Skeletal muscle cell (primary cell): Measurements from ENCODE around the gene GAB4.

Experiments
- DNase-seq: peaks from one replicate; pipeline ENCODE4 v3.0.0-alpha.2; 2010; ENCODE audit warnings: low read depth
- H3K4me3 ChIP-seq: 2 replicates; pipeline ENCODE4 v1.5.1; 2011; ENCODE audit warnings: low read depth, mild to moderate bottlenecking, control low read depth, low read length, moderate library complexity

The GAB4 gene

DNA sequence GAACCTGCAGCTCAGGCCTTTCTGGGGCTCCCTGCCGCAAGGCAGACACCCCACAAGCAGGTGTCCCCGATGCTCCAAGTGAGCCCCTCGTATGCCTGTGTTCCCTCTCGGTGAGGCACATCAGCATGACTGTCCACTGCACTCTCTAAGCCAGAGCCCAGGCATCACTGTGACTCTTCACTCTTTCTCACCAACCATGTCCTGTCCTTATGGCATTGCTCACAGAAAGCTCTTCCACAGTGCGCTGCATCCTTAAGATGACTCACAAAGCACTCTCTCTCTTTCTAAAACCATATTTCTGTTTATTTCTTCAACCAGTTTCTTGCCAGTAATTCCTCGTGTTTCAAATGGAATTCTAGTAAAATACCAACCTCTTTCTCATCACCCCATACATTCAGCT, 18.1 kb downstream of the GAB4 start:
- DNase-seq: no peak
- H3K4me3 ChIP-seq: no peak overlapping the region

DNA sequence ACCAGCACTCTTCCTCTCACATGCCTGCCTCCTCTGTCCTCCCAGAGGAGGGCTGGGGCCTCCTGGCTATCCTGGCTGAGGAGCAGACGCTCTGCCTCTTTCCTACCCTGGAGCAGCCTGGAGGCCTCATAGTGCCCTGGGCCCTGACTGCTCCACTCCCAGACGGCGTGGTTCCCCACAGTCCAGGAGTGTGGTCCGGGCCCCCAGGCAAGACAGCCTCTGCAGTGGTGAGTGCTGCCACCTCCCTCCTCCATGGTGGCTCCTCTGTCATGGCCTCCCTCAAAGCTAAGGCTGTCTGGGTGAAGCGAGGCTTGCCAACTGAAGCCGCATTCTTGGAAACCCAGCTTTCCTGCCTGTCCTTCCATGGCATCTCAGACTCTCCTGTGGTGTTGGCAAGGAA, 19.8 kb downstream of the GAB4 start:
- H3K4me3 ChIP-seq: no peak overlapping the region
- DNase-seq: no peak

DNA sequence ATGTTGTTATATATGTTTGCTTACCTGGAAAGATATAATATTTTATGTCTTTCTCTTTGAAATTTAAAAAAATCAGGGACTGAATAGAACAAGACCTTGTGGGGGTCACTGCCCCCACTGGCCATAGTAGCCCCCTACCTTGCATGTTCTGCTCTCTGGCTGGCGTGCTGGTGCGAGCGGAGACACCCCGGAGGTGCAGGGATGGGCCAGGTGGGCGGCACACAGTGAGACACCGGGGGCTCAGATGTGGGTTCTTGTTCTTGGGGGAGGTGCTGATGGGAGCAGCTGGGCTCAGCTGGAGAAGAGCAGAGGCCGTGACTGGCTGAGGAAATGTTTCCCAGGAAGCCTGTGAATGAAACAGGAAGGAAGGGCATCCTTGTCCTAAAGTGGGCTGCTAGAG, 20.2 kb downstream of the GAB4 start:
- no peak overlapping the region for H3K4me3 ChIP-seq
- no peak for DNase-seq

DNA sequence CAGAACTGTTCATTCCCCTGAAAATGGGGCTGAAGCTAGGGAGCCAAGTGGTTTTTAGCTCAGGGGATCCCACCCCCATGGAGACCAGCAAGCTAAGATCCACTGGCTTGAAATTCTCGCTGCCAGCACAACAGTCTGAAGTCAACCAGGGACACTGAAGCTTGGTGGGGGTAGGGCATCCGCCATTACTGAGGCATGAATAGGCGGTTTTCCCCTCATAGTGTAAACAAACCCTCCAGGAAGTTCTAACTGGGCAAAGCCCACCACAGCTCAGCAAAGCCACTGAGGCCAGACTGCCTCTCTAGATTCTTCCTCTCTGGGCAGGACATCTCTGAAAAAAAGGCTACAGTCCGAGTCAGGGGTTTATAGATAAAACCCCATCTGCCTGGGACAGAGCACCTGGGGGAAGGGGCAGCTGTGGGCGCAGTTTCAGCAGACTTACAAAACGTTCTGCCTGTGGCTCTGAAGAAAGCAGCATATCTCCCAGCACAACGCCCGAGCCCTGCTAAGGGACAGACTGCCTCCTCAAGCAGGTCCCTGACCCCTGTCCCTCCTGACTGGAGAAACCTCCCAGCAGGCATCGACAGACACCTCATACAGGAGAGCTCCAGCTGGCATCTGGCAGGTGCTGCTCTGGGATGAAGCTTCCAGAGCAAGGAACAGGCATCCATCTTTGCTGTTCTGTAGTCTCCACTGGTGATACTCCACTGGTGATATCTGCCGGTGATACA, 32.7 kb downstream of the GAB4 start:
- no peak overlapping the region for H3K4me3 ChIP-seq
- no peak for DNase-seq

DNA sequence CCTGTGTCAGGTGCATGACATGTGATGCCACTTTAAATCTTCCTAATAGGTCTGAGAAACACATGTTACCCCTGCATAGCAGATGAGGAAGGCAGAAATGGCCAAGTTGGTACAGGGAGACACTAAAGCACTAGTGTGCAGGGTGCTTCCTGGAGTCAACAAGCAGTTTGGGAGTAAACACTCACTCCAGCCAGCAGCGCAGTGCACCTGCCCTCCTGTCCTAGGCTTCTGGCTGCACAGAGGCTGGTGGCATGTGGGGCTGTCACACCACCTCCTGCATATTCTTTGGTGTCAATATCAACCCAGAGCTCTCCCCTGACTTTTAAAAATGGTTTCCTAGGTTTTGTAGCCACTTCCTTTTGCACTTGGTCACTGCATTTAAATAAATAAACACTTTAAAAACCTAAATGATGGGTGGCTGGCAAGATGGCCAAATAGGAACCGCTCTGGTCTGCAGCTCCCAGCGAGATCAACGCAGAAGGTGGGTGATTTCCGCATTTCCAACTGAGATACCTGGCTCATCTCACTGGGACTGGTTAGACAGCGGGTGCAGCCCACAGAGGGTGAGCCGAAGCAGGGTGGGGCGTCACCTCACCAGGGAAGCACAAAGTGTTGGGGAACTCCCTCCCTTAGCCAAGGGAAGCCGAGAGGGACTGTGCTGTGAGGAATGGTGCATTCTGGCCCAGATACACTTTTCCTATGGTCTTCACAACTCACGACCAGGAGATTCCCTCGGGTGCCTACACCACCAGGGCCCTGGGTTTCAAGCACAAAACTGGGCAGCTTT, 33.5 kb downstream of the GAB4 start:
- H3K4me3 ChIP-seq: no peak overlapping the region
- no peak for DNase-seq

DNA sequence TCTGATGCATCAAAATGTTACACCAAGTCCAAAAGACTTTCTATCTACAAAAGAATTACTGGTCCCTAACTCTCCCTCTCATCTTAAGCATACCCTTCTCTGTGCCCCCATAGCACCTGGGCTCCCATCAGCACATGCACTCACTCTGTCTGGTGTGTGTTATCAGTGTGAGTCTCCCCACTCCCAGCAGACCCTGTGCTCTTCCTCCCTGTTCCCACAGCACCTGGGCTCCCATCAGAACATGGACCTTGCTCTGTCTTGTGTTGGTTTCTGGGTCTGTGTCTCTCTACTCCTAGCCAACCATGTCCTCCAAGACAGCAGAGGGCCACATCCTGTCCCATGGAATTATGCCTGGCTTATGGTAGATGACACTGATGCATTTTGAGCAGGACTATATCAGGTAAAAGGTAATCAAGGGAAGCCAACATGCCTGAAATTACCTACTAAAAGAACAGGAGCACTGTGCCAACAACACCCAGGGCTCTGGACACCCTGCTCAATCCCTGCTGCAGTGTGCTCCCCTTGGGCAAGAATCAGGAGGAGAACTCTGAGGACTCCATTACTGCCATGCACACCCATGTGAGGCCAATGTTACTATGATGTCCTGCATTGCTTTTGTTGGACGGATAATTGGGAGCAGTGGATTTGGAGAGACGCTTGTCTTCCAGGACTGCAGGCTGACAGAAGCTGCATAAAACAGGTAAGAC, 34.3 kb downstream of the GAB4 start:
- no peak overlapping the region for H3K4me3 ChIP-seq
- no peak for DNase-seq

DNA sequence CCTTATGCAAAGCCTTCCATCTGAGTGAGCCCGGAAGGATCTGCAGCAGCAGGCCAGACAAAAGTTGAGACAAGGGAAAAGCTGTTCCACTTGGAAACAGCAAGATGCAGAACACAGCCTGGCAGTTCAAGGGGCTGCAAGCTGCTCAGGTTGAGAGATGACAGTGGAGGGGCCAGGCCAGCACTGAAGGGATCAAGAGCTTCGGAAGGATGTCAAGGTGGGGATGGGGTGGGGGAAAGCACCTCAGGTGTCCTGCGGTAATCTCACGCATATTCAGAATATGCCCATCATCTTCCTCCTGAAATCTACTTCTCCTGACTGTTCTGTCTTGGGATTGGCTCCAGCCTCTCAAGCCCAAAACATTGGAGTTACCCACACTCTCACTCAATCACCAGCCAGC, 35.7 kb downstream of the GAB4 start:
- no peak for DNase-seq
- H3K4me3 ChIP-seq: no peak overlapping the region

DNA sequence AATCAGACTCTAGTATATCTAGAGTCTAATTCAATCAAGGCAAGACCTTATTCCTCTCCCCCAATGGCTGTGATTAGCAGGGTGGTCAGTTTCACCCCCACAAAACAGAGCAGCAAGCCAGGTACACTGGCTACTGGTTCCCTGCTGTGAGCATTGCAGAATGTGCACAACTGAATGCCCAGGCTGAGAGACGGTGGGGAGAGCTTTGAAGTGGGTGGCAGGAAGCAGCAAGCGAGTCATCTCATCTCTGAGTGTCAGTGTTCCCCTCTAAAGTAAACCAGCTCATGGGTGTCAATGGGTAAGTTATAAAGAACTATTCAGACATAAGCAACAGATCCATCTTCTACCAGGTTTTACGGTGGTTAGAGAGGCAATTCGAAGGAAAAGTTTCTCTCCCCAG, 37.6 kb downstream of the GAB4 start:
- DNase-seq: no peak
- H3K4me3 ChIP-seq: no peak overlapping the region

DNA sequence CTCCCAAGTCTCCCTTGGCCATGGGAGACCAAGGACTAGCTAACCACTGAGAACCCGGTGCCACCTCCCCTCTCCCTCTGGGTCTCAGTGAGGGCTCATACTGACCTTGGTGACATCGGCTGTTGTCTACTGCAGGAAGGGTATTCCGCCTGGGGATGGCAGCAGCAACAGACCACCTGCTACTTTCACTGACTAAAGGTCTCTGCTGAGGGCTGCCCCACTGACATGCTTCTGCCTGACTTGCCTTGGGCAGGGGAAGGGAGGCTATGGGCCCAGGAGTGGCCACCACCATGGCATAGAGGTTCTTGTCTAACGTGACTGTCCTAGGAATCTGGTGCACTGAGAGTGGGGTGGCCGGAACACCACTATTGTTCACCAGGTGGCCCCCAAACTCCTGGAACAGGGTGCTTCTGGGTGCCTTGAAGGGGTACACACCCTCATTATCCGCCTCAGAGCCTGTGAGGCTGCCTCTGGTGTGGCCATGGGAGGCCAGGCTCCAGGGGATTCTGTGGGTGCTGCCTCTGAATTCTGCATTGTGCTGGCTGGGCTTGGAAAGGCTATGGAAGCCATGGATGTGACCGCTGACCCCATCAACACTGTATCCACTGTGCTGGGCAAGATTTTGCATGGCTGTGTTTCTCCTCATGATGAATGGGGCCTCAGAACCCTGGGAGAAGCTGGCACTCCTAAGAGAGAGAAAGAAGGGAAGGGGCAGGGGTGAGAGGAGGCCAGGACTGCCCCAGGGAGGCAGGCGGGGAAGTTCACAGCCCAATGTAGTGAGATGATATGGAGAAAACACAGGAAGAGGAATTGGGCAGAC, 38.3 kb downstream of the GAB4 start:
- no peak for DNase-seq
- H3K4me3 ChIP-seq: no peak overlapping the region

DNA sequence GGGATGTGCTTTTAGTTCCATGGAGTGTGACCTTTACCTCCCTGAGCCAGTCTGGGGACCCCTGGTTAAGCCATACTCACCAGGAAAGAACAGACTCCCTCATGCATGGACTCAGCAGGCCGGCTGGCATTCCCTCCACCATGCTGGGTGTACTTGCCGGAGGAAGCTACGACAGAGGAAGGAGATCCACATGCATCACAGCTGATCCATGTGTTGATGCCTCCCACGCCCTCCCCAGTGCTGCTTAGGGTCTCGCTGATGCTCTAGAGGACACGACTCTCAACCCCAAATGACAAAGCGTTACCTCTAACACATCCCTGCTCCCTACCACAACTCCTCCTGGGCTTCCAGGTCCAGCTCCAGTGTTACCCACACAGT, 39.8 kb downstream of the GAB4 start:
- H3K4me3 ChIP-seq: no peak overlapping the region
- DNase-seq: no peak

DNA sequence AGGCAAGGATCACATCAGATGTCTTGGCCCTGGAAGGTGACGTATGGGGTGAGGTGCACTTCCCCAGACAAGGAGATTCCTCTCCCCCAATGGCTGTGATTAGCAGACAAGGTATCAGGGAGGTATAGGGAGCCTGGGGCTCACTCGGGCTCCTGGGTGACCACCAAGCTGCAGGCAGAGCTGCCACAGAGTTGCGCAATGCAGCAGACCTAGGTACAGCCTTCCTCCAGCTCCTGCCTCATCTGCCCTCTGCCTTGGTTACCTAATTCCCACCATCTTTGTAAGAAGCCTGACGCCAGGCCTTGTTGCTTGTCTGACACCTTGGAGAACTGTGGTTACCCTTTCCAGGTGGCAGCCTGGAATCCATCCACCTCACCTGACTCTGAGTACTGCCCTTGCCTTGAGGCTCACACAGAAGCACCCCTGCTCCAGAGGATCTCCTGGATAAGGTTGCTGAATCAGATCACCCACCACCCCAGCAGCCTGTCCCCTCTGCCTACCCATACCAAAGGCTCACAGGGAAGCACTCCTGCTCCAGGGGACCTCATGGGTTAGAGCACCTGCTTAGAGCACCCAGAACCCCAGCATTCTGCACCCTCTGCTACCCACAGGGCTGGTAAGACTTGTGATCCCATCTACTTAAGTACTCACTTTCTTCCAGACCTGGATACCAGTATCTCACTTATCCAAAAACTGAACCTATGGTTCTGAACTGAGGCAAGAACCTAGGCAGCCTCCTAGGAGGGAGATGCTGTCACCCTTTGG, 40.4 kb downstream of the GAB4 start:
- H3K4me3 ChIP-seq: no peak overlapping the region
- DNase-seq: no peak

DNA sequence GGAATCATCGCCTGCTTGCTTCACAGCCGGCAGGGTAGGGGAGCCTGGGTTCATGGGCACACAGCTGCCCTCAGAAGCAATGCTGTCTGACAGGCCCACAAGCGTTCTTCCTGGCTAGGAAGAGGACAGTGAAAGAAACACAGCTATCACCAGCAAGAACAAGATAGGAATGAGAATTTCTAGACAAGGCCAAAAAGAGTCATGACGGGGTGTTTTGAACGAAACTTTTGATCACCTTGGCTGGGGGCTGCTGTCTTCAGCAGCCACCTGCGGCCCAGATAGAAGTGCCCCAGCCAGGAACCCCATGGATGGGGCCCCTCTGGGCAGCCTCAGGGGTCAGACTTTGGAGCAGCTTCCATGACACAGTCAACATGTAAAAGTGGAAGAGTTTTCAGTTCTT, 41.8 kb downstream of the GAB4 start:
- DNase-seq: no peak
- H3K4me3 ChIP-seq: no peak overlapping the region

DNA sequence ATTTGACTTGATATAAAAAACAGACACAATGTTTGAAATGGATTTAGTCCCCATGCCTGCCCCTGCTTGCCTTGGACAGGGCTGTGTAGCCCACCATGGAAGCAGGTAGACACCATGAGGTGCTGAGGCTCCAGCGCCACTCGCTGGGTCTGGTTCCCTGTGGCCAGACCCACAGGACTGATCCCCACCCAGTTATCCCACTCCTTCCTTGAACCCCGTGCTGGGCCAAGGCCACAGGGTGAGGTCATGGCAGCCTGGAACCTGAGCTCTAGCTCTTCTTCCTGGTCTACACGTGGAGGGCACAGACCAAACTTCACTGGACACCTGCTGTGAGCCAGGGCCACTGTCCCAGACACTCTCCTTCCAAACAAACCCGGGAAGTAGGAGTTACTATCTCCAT, 42.5 kb downstream of the GAB4 start:
- H3K4me3 ChIP-seq: no peak overlapping the region

DNA sequence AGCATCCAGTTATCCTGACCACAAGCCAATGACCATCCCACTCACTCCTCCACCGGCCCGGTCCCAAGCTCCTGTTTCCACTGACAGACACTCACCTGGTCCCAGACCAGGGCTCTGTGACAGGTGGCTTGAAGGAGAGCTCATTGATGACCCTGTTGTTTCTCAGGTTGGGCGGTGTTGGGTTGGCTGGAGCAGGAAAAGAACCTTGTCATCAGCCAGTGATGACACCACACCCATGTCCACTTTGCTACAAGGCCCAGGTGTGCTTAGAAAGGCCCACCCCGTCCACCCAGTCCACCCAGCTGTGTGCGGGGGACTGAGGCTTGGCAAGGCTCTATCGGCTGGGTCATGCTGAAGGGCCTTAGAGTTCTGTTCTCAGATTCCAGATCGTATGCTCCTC, 42.9 kb downstream of the GAB4 start:
- DNase-seq: no peak
- no peak overlapping the region for H3K4me3 ChIP-seq

More for the DNA sequence above, 42.5 kb downstream of the GAB4 start:
- no peak for DNase-seq

DNA sequence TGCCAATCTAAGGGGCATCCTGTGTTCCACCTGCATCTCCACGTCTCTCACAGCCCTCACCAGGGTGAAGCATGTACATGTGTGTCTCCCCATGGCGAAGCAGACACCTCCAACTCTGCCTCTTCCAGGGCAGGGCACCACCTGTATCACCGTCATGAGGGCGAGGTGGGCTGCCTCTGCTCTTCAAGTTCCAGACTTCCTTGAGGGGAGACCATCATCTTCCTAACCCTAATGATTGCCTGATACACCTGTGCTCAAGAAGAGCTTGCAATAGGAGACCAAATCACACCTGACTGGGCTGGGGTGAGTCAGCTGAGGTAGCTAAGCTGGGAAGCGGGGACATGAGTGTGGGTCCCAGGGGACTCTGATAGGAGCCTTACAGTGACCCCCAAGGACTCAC, 43.7 kb downstream of the GAB4 start:
- H3K4me3 ChIP-seq: no peak overlapping the region
- DNase-seq: no peak

DNA sequence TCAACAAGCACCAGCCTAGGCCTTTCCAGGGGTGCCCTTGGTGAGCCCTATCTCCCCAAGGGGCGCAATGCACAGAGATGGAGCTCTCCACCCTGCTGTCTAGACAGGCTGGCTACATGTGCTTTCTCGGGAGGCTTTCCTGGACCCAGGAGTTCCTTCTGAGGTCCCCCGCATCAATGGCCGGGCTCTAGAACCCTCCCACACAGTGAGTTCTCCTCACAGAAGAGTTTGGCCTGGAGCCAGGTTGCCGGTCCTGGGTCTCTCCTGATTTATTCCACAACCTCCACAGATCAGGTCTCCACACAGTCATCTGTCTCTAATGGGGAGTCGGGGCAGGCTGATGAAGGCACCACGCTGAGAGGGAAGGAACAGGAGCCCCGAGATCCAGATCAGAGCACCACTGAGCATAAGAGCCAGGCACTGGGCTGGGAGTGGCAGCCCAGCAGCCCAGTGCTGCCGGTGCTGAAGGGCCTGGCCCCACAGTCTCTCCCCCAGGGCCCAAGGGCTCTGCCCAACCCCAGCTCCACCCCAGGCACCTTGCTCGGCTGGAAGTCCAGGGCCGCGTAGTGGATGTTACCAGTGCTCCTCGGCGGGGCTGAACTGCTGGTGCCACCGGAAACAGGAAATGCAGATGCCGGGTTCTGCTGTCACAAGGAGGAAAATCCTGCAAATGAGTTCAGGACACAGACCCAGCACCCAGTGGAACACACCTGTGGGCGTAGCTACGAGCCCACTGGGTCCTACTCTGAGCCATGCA, 44.7 kb downstream of the GAB4 start:
- DNase-seq: no peak
- H3K4me3 ChIP-seq: no peak overlapping the region

DNA sequence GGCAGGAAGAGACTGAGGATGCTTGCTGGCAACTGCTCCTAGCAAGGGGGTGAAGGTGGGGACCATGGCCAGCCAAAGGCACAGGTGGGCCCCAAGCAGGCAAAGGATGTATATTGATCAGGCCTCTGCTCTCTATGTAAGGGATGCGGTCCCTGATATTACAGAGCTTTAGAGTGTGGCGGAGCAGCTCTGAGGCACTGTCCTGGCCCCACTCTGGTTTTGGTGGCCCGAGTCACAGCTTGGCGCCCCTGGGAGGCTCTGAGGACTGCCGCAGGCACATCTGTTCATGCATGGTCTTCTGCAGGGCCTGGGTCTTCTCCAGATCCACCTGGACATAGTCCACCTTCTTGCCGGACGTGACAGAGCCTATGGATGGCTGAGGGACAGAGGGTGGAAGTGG, 45.5 kb downstream of the GAB4 start:
- H3K4me3 ChIP-seq: no peak overlapping the region
- no peak for DNase-seq

DNA sequence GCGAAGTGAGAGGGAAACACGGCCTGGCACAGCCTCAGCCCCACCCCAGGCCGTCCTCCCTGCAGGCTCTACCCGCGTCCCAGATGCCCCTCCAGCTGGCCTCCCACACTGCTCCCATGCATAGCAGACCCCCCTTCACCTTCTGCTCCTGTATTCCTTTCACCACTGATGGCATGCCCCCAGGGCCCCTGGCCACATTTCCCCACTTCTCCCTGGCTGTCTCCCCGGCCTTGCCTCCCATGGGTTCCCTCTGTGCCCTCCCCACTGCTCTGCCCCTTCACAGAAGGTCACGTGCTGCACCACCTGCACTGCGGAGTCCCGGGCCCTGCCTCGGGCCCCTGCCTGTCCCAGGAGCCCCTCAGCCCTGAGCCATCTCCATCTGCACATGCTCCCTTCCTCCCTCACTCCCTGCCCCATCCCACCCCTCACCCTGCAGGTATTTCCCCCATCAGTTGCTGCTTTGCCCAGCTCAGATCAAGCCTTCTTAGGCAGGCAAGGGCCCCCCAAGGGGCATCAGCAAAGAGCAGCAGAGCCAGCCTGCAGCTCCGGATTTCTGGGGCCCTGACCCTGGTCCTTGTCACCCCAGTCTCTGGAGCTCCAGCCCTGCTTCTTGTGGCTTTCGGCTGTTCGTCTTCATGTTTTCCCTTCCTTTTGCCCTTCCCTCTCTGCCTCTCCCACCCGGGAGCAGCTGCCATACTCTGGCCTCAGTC, 46.4 kb downstream of the GAB4 start:
- no peak for DNase-seq
- no peak overlapping the region for H3K4me3 ChIP-seq
